ENCODE results near the gene SMCR8.

The SMCR8 gene

GRCh38 chr17:18321309-18321708 is 6.2 kb downstream of the SMCR8 start:
- Mint-ChIP-seq H3K27me3 (ENCODE audit: low read depth, poor library complexity) (no peaks in the 10 kb centered on the region), H3K4me3 (no peak overlapping the region), H3K27ac (no peak overlapping the region), H3K9me3 (no peaks in the 10 kb centered on the region), H3K4me1 (peaks cover 40% of the 10 kb centered on the region), H3K36me3 (ENCODE audit: low read depth) (peaks cover 37% of the 10 kb centered on the region)
- no peak for DNase-seq
- no peak for TF ChIP-seq CTCF (IDR thresholded peaks at IDR 0.05)

GRCh38 chr17:18322522-18322921 is 7.4 kb downstream of the SMCR8 start:
- DNase-seq, result no peak
- no peak for TF ChIP-seq CTCF (IDR thresholded peaks at IDR 0.05)
- no peaks in the 10 kb centered on the region for H3K27me3 Mint-ChIP-seq (ENCODE audit: low read depth, poor library complexity)
- peaks cover 27% of the 10 kb centered on the region for H3K4me1 Mint-ChIP-seq
- peaks cover 26% of the 10 kb centered on the region for H3K36me3 Mint-ChIP-seq (ENCODE audit: low read depth)
- no peak overlapping the region for H3K27ac Mint-ChIP-seq
- H3K4me3 Mint-ChIP-seq, result no peak overlapping the region
- no peaks in the 10 kb centered on the region for H3K9me3 Mint-ChIP-seq

GRCh38 chr17:18323007-18323406 is 7.9 kb downstream of the SMCR8 start:
- TF ChIP-seq CTCF (IDR thresholded peaks at IDR 0.05), result no peak
- Mint-ChIP-seq H3K27ac (no peak overlapping the region), H3K4me3 (no peak overlapping the region), H3K27me3 (ENCODE audit: low read depth, poor library complexity) (no peaks in the 10 kb centered on the region), H3K36me3 (ENCODE audit: low read depth) (peaks cover 26% of the 10 kb centered on the region), H3K4me1 (peaks cover 23% of the 10 kb centered on the region), H3K9me3 (no peaks in the 10 kb centered on the region)
- no peak for DNase-seq

GRCh38 chr17:18323507-18324139 is 8.5 kb downstream of the SMCR8 start:
- Mint-ChIP-seq H3K4me1 (peaks cover 18% of the 10 kb centered on the region), H3K36me3 (ENCODE audit: low read depth) (peaks cover 26% of the 10 kb centered on the region), H3K27ac (no peak overlapping the region), H3K27me3 (ENCODE audit: low read depth, poor library complexity) (no peaks in the 10 kb centered on the region), H3K4me3 (no peak overlapping the region), H3K9me3 (no peaks in the 10 kb centered on the region)
- DNase-seq, result no peak
- TF ChIP-seq CTCF (IDR thresholded peaks at IDR 0.05), result no peak

GRCh38 chr17:18324140-18325050 is 9.3 kb downstream of the SMCR8 start:
- TF ChIP-seq CTCF (IDR thresholded peaks at IDR 0.05), result no peak
- Mint-ChIP-seq H3K36me3 (ENCODE audit: low read depth) (peaks cover 31% of the 10 kb centered on the region), H3K27me3 (ENCODE audit: low read depth, poor library complexity) (peaks cover 5% of the 10 kb centered on the region), H3K9me3 (no peaks in the 10 kb centered on the region), H3K4me3 (no peak overlapping the region), H3K4me1 (peaks cover 17% of the 10 kb centered on the region), H3K27ac (no peak overlapping the region)
- DNase-seq, result no peak
